ENCODE measurements around the gene ANTXR2.

The ANTXR2 gene

GRCh38 chr4:79982601-79983322, 90.3 kb downstream of the ANTXR2 start:
- DNase-seq, result no peak

GRCh38 chr4:79980448-79980847, 92.6 kb downstream of the ANTXR2 start:
- no peak for DNase-seq

- no peak for DNase-seq
Observed at GRCh38 chr4:79979785-79980437, 93.1 kb downstream of the ANTXR2 start.

- DNase-seq, result no peak
Observed at GRCh38 chr4:79977131-79977840, 95.7 kb downstream of the ANTXR2 start.

- DNase-seq, result no peak
Observed at GRCh38 chr4:79964400-79965211, 108.4 kb downstream of the ANTXR2 start.

- no peak for DNase-seq
Observed at GRCh38 chr4:79964020-79964399, 109.0 kb downstream of the ANTXR2 start.

- DNase-seq, result no peak
Observed at GRCh38 chr4:79959652-79960051, 113.4 kb downstream of the ANTXR2 start.

GRCh38 chr4:79958466-79959264, 114.4 kb downstream of the ANTXR2 start:
- peak; percentile 46 for DNase-seq

- no peak for DNase-seq
Observed at GRCh38 chr4:79949178-79949577, 123.9 kb downstream of the ANTXR2 start.

GRCh38 chr4:79948739-79949138, 124.3 kb downstream of the ANTXR2 start:
- no peak for DNase-seq

- no peak for DNase-seq
Observed at GRCh38 chr4:79948261-79948660, 124.8 kb downstream of the ANTXR2 start.

- no peak for DNase-seq
Observed at GRCh38 chr4:79947386-79947785, 125.6 kb downstream of the ANTXR2 start.

- no peak for DNase-seq
Observed at GRCh38 chr4:79935274-79935673, 137.8 kb downstream of the ANTXR2 start.

GRCh38 chr4:79934660-79935059, 138.4 kb downstream of the ANTXR2 start:
- no peak for DNase-seq

- DNase-seq, result no peak
Observed at GRCh38 chr4:79927931-79928330, 145.1 kb downstream of the ANTXR2 start.

GRCh38 chr4:79923281-79923680, 149.7 kb downstream of the ANTXR2 start:
- no peak for DNase-seq

GRCh38 chr4:79922011-79922410, 151.0 kb downstream of the ANTXR2 start:
- no peak for DNase-seq

GRCh38 chr4:79920163-79920853, 152.7 kb downstream of the ANTXR2 start:
- no peak for DNase-seq

- no peak for DNase-seq
Observed at GRCh38 chr4:79918292-79918691, 154.7 kb downstream of the ANTXR2 start.

- DNase-seq, result peak; percentile 66
Observed at GRCh38 chr4:79917246-79917645, 155.8 kb downstream of the ANTXR2 start.

- no peak for DNase-seq
Observed at GRCh38 chr4:79915246-79915645, 157.8 kb downstream of the ANTXR2 start.

GRCh38 chr4:79913581-79913980, 159.4 kb downstream of the ANTXR2 start:
- DNase-seq, result peak; percentile 18
